Measurements from ENCODE around the gene DCST1.

DNA sequence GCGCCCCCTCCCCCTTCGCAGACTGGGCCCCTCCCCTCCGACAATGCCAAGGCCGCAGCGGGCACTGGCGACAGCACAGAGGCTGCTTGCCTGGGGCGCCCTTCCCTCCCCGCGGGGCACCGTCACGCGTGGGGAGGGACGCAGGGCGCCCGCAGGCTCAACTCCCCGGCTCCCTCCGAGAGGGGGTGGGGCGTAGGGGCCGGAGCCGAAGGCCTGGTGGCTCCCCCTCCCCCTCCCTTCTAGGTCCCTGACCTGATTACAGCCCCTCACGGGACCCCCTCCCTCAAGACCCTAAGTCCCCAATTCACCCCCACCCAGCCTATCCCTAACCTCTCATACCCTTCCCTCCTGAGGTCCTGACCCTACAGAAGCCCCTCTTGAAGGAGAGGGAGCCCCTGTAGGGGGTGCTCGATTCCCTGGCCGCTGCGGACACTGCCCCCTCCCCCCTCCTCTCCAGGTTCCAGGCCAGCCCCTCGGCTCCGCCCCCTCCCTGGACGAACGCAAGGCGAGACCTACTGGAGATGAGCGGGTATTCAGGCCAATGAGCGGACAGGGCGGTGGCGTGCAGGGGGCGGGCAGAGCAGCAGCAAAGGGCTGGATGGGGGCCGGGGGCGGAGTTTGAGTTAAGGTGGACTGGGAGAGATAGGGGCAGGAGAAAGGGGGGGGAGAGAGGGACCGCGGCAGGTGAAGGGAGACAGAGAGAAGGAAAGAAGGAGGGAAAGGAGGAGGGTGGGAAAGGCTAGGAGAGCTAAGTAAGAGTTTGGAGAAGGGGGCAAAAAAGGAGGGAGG, 31.8 kb upstream of the DCST1 start:
- TF ChIP-seq CTCF (IDR thresholded peaks at IDR 0.05) (peak; percentile 80), ZFX (IDR thresholded peaks at IDR 0.05; ENCODE audit: borderline replicate concordance) (no peak)
